BLaER1 treated with 17β-estradiol and CSF1 and Interleukin-3, amounts not matched to agents 10 nM and 100 nM (cell line): ENCODE measurements around the gene HDAC11.

Source experiments
- H3K27ac ChIP-seq, 11 experiments: shearing (Covaris generic); formaldehyde crosslinking; 2 replicates each; pipeline ENCODE4 v1.8.1; 2022
- H3K27me3 ChIP-seq, 11 experiments: shearing (Covaris generic); formaldehyde crosslinking; 2 replicates each; pipeline ENCODE4 v1.8.1; 2022
- H3K36me3 ChIP-seq, 11 experiments: shearing (Covaris generic); formaldehyde crosslinking; 2 replicates each; pipeline ENCODE4 v1.8.1; 2022
- H3K4me1 ChIP-seq, 10 experiments: shearing (Covaris generic); formaldehyde crosslinking; 2 replicates each; pipeline ENCODE4 v1.8.1; 2022
- H3K4me2 ChIP-seq, 11 experiments: shearing (Covaris generic); formaldehyde crosslinking; 2 replicates each; pipeline ENCODE4 v1.8.1; 2022
- H3K4me3 ChIP-seq, 10 experiments: shearing (Covaris generic); formaldehyde crosslinking; 2 replicates each; pipeline ENCODE4 v1.8.1; 2022
- H3K9ac ChIP-seq, 11 experiments: shearing (Covaris generic); formaldehyde crosslinking; 2 replicates each; pipeline ENCODE4 v1.8.1; 2022
- H3K9me3 ChIP-seq, 11 experiments: shearing (Covaris generic); formaldehyde crosslinking; replicated peaks in 1 of 11; 2 replicates each; pipeline ENCODE4 v1.8.1; 2022
- H4K20me1 ChIP-seq, 11 experiments: shearing (Covaris generic); formaldehyde crosslinking; 2 replicates each; pipeline ENCODE4 v1.8.1; 2022
- Cebpa-rat ChIP-seq, 11 experiments: shearing (Covaris generic); IDR thresholded peaks; 2 replicates each; pipeline ENCODE4 v1.8.1; 2022

The HDAC11 gene

GRCh38 chr3:13500133-13500885 lies 20.2 kb downstream of the HDAC11 start:
- H3K27me3 ChIP-seq: no peaks in the 10 kb centered on the region
- no peaks in the 10 kb centered on the region for H3K9me3 ChIP-seq
- no peak overlapping the region for H3K4me2 ChIP-seq
- H3K27ac ChIP-seq: no peak overlapping the region
- no peak overlapping the region for H3K9ac ChIP-seq
- H4K20me1 ChIP-seq: peaks cover 0 to 3% (median 0%) of the 10 kb centered on the region in 11 experiments; a peak in 2 of 22 replicates
- TF ChIP-seq Cebpa-rat (IDR thresholded peaks at IDR 0.05): no peak
- no peak overlapping the region for H3K4me3 ChIP-seq
- peaks cover 0 to 17% (median 0%) of the 10 kb centered on the region in 10 experiments; a peak in 5 of 20 replicates for H3K4me1 ChIP-seq
- H3K36me3 ChIP-seq: no peaks in the 10 kb centered on the region

GRCh38 chr3:13501056-13501455 lies 20.9 kb downstream of the HDAC11 start:
- H3K27me3 ChIP-seq: no peaks in the 10 kb centered on the region
- no peak for TF ChIP-seq Cebpa-rat (IDR thresholded peaks at IDR 0.05)

GRCh38 chr3:13501521-13501920 lies 21.4 kb downstream of the HDAC11 start:
- no peaks in the 10 kb centered on the region for H3K36me3 ChIP-seq
- no peak overlapping the region for H3K9ac ChIP-seq
- H3K27ac ChIP-seq: no peak overlapping the region
- H3K4me1 ChIP-seq: peaks cover 0 to 15% (median 2%) of the 10 kb centered on the region in 10 experiments; a peak in 5 of 20 replicates
- H3K9me3 ChIP-seq: no peaks in the 10 kb centered on the region
- no peak for TF ChIP-seq Cebpa-rat (IDR thresholded peaks at IDR 0.05)
- peaks cover 0 to 3% (median 0%) of the 10 kb centered on the region in 11 experiments; a peak in 1 of 22 replicates for H4K20me1 ChIP-seq
- H3K4me3 ChIP-seq: no peak overlapping the region
- no peaks in the 10 kb centered on the region for H3K27me3 ChIP-seq
- H3K4me2 ChIP-seq: no peak overlapping the region

More at GRCh38 chr3:13501056-13501455, 20.9 kb downstream of the HDAC11 start:
- no peaks in the 10 kb centered on the region for H3K9me3 ChIP-seq
- H3K4me3 ChIP-seq: no peak overlapping the region
- no peak overlapping the region for H3K4me2 ChIP-seq
- H3K36me3 ChIP-seq: no peaks in the 10 kb centered on the region
- no peak overlapping the region for H3K27ac ChIP-seq
- peaks cover 0 to 17% (median 2%) of the 10 kb centered on the region in 10 experiments; a peak in 5 of 20 replicates for H3K4me1 ChIP-seq
- H3K9ac ChIP-seq: no peak overlapping the region
- H4K20me1 ChIP-seq: peaks cover 0 to 3% (median 0%) of the 10 kb centered on the region in 11 experiments; a peak in 2 of 22 replicates

- Histone ChIP-seq H3K27me3 (no peaks in the 10 kb centered on the region), H3K4me2 (no peak overlapping the region), H3K4me3 (no peak overlapping the region), H3K4me1 (peaks cover 0 to 9% (median 0%) of the 10 kb centered on the region in 10 experiments; a peak in 4 of 20 replicates), H3K36me3 (no peaks in the 10 kb centered on the region), H3K9ac (no peak overlapping the region), H3K27ac (no peak overlapping the region), H4K20me1 (peaks cover 0 to 3% (median 0%) of the 10 kb centered on the region in 11 experiments; a peak in 2 of 22 replicates), H3K9me3 (no peaks in the 10 kb centered on the region)
- TF ChIP-seq Cebpa-rat (IDR thresholded peaks at IDR 0.05): no peak
Measured at GRCh38 chr3:13501958-13502790, 22.1 kb downstream of the HDAC11 start.

- Histone ChIP-seq H3K9me3 (no peaks in the 10 kb centered on the region), H3K4me3 (no peak overlapping the region), H3K27me3 (no peaks in the 10 kb centered on the region), H3K9ac (no peak overlapping the region), H3K4me2 (no peak overlapping the region), H3K36me3 (no peaks in the 10 kb centered on the region), H3K27ac (no peak overlapping the region), H4K20me1 (peaks cover 0 to 3% (median 0%) of the 10 kb centered on the region in 11 experiments; a peak in 2 of 22 replicates), H3K4me1 (peaks cover 0 to 5% (median 0%) of the 10 kb centered on the region in 10 experiments; a peak in 4 of 20 replicates)
- TF ChIP-seq Cebpa-rat (IDR thresholded peaks at IDR 0.05): no peak
Measured at GRCh38 chr3:13502791-13503060, 22.6 kb downstream of the HDAC11 start.

DNA sequence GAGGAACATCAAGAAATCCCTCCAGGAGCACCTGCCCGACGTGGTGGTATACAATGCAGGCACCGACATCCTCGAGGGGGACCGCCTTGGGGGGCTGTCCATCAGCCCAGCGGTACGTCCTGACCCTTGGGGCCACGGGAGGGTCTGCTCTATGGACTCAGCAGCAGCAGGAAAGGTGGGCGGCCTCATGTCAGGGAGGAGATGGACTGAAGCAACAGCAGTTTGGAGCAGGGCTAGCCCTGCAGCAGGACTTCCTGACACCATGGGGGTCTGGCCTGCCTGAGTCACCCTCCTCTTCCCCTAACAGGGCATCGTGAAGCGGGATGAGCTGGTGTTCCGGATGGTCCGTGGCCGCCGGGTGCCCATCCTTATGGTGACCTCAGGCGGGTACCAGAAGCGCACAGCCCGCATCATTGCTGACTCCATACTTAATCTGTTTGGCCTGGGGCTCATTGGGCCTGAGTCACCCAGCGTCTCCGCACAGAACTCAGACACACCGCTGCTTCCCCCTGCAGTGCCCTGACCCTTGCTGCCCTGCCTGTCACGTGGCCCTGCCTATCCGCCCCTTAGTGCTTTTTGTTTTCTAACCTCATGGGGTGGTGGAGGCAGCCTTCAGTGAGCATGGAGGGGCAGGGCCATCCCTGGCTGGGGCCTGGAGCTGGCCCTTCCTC lies 24.2 kb downstream of the HDAC11 start:
- H3K9ac ChIP-seq: peak overlapping the region in 1 of 11 experiments; percentile 14; a peak in 2 of 22 replicates
- H3K4me2 ChIP-seq: no peak overlapping the region
- no peak for TF ChIP-seq Cebpa-rat (IDR thresholded peaks at IDR 0.05)
- H3K9me3 ChIP-seq: no peaks in the 10 kb centered on the region
- peaks cover 0 to 5% (median 0%) of the 10 kb centered on the region in 10 experiments; a peak in 2 of 20 replicates for H3K4me1 ChIP-seq
- H3K27me3 ChIP-seq: no peaks in the 10 kb centered on the region
- no peaks in the 10 kb centered on the region for H3K36me3 ChIP-seq
- peaks cover 0 to 3% (median 0%) of the 10 kb centered on the region in 11 experiments; a peak in 3 of 22 replicates for H4K20me1 ChIP-seq
- H3K27ac ChIP-seq: no peak overlapping the region
- H3K4me3 ChIP-seq: no peak overlapping the region

DNA sequence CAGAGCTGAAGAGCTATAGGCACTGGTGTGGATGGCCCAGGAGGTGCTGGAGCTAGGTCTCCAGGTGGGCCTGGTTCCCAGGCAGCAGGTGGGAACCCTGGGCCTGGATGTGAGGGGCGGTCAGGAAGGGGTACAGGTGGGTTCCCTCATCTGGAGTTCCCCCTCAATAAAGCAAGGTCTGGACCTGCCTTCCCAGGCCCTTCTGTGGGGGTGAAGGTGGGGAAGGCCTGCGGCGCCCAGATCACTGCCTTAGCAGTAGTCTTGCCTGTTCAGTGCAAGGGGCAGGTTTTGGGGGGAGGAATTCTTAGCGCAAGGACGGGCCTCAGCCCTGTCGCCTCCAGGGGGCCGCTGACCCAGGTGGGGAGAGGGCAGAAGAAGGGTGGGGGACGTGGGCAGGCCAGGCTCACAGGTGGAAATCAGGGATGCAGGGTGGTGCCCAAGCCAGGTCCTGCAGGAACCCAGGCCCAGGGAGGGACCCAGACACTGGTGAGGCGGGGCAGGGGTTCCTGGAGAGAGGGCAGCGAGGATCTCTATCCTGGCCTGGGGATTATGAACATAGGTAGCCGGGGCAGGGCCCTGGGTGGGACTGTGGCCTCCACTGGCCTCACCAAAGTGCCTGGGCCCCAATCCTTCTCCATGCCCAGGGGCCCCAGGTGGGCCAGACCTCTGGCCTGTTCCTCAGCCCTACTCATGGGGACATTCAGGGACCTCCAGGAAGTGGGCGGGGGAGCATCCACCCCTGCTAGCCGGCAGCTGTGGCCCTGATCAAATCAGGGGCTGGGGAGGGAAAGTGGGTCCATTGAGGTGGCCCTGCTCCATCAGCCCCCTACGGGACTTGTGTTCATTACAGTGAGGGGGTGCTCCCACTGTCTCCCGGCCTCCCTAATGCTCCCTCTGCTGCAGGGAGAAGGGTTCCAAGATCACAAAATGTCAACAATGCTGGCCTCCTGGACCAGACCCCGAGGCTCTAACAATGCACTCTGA lies 25.3 kb downstream of the HDAC11 start:
- peaks cover 0 to 3% (median 0%) of the 10 kb centered on the region in 11 experiments; a peak in 3 of 22 replicates for H4K20me1 ChIP-seq
- H3K27me3 ChIP-seq: no peaks in the 10 kb centered on the region
- H3K4me2 ChIP-seq: no peak overlapping the region
- no peaks in the 10 kb centered on the region for H3K9me3 ChIP-seq
- H3K4me3 ChIP-seq: no peak overlapping the region
- no peak for TF ChIP-seq Cebpa-rat (IDR thresholded peaks at IDR 0.05)
- peak overlapping the region in 2 of 11 experiments; percentile 14 to 26; a peak in 1 of 22 replicates for H3K9ac ChIP-seq
- H3K4me1 ChIP-seq: peaks cover 0 to 5% (median 0%) of the 10 kb centered on the region in 10 experiments; a peak in 2 of 20 replicates
- no peaks in the 10 kb centered on the region for H3K36me3 ChIP-seq
- no peak overlapping the region for H3K27ac ChIP-seq

DNA sequence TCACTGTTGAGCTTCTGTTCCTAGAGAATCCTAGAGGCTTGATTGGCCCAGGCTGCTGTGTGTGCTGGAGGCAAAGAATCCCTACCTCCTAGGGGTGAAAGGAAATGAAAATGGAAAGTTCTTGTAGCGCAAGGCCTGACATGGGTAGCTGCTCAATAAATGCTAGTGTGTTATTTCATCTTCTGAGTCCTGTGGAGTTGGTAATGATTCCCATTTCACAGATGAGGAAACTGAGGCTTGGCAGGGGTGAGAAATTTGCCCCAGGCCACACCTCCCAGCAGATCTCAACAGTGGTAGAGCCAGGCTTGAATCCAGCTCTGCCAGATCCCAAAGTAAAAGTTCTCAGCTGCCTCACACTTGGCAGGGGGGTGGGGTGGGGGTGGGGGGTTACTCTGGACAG lies 26.1 kb downstream of the HDAC11 start:
- no peak overlapping the region for H3K9ac ChIP-seq
- no peaks in the 10 kb centered on the region for H3K9me3 ChIP-seq
- TF ChIP-seq Cebpa-rat (IDR thresholded peaks at IDR 0.05): no peak
- H3K27me3 ChIP-seq: no peaks in the 10 kb centered on the region
- H3K36me3 ChIP-seq: no peaks in the 10 kb centered on the region
- H3K27ac ChIP-seq: no peak overlapping the region
- H3K4me3 ChIP-seq: no peak overlapping the region
- no peak overlapping the region for H3K4me2 ChIP-seq
- peaks cover 0 to 5% (median 0%) of the 10 kb centered on the region in 10 experiments; a peak in 2 of 20 replicates for H3K4me1 ChIP-seq
- peaks cover 0 to 3% (median 0%) of the 10 kb centered on the region in 11 experiments; a peak in 3 of 22 replicates for H4K20me1 ChIP-seq
